SK-N-MC (cell line): ENCODE results near the gene PSMG2.

Source experiments
- DNase-seq: peaks from one replicate; pipeline ENCODE4 v3.0.0-alpha.2; 2011; ENCODE audit warnings: low read depth, low spot score
- H3K27ac ChIP-seq: fragments of 200-600 bp; sonication (generic); 2 replicates; pipeline ENCODE4 v1.5.1; 2016; ENCODE audit warnings: mixed run types
- H3K36me3 ChIP-seq: fragments of 200-600 bp; sonication (generic); 2 replicates; pipeline ENCODE4 v1.6.1; 2017; ENCODE audit warnings: antibody characterized with exemption, low read length, mixed read lengths; ENCODE audit not compliant: insufficient read depth
- H3K4me3 ChIP-seq: fragments of 200-600 bp; sonication (generic); 2 replicates; pipeline ENCODE4 v1.5.1; 2016
- H3K9ac ChIP-seq: fragments of 200-600 bp; sonication (generic); 2 replicates; pipeline ENCODE4 v1.8.0; 2017; ENCODE audit warnings: mixed run types, mixed read lengths; ENCODE audit not compliant: insufficient read length
- H3K9me3 ChIP-seq: fragments of 200-600 bp; sonication (generic); 2 replicates; pipeline ENCODE4 v1.6.1; 2017; ENCODE audit warnings: low read depth, mild to moderate bottlenecking, antibody characterized with exemption, low read length, moderate library complexity, mixed read lengths
- EZH2 ChIP-seq: fragments of 200-600 bp; sonication (generic); IDR thresholded peaks from one replicate; pipeline ENCODE4 v1.6.1; 2017; ENCODE audit warnings: antibody characterized with exemption
- FOXP2 ChIP-seq: optimal IDR thresholded peaks from 2 replicates; pipeline ENCODE3; 2011; ENCODE audit warnings: mild to moderate bottlenecking, moderate library complexity; ENCODE audit not compliant: insufficient read depth; ENCODE audit errors: extremely low read length, control extremely low read depth
- POLR2AphosphoS5 ChIP-seq: IDR thresholded peaks from 2 replicates; pipeline ENCODE4 v1.6.1; 2012; ENCODE audit warnings: mild to moderate bottlenecking, low read depth, low read length, borderline replicate concordance

Gene PSMG2

DNA sequence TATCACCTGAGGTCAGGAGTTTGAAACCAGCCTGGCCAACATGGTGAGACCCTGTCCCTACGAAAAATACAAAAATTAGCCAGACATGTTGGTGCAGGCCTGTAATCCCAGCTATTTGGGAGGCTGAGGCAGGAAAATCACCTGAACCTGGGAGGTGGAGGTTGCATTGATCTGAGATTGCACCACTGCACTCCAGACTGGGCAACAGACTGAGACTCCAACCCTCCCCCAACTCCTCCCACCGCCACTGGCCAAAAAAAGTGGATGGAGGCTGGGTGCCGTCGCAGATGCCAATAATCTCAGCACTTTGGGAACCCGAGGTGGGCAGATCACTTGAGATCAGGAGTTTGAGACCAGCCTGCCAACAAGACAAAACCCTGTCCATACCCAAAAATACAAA is 34.8 kb upstream of the PSMG2 start:
- H3K4me3 ChIP-seq, result no peak overlapping the region
- H3K36me3 ChIP-seq, result peaks cover 7% of the 10 kb centered on the region; the same call in 1 of the 2 replicates
- DNase-seq, result no peak
- H3K27ac ChIP-seq, result no peak overlapping the region
- TF ChIP-seq EZH2 (no peak), FOXP2 (no peak), POLR2AphosphoS5 (no peak)
- H3K9me3 ChIP-seq, result no peaks in the 10 kb centered on the region
- no peak overlapping the region for H3K9ac ChIP-seq

DNA sequence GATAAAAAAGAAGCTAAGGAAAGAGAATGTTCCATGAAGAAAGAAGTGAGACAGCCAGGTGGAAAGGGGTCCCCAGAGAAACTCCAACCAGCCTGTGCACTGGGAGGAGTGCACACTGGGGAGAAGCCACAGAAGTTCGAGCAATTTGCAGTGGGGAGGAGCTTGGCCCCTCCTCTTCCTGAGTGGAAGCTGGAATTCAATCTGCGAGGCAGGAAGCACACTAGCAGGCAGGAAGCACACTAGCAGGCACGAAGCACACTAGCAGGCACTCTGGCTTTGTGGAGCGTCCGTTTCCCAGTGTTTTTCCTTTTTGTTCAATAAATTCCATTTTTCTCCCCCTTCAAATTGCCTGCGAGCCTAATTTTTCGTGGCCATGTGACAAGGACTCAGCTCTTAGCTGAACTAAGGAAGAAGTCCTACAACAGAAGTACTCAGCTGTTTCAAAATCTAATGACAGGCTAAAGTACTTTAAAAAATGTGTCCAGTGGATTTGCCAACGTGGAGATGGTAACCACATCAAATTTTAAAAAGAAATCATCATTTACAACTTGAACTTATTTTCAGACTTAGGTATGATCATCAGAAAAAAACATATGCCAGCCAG is 23.6 kb upstream of the PSMG2 start:
- Histone ChIP-seq H3K27ac (peak overlapping the region; percentile 90), H3K36me3 (peaks cover 27% of the 10 kb centered on the region), H3K9me3 (no peaks in the 10 kb centered on the region), H3K9ac (peak overlapping the region; percentile 61), H3K4me3 (peak overlapping the region; percentile 47; the same call in 1 of the 2 replicates)
- TF ChIP-seq POLR2AphosphoS5 (peak; percentile 80), FOXP2 (no peak)
- no peak for DNase-seq

DNA sequence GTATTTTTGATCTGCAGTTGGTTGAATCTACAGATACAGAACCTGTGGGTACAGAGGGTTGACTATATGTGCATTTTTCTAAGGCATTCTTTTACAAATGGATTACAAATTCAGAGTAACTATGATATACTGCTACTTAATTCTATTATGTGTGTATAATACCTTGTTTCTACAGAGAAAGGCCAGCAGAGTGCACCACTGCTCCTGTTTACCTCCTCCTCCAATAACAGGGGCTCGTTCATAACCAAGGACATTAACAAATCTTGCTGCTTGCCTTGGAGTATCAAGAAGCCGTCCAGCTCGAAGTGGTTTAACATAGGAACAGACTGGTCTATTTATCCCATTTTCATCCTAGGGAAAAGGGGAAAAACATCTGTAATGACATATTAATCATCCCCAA is 16.7 kb upstream of the PSMG2 start:
- DNase-seq, result no peak
- no peak for TF ChIP-seq FOXP2
- TF ChIP-seq EZH2, result no peak
- TF ChIP-seq POLR2AphosphoS5, result no peak
- H3K9ac ChIP-seq, result no peak overlapping the region
- H3K27ac ChIP-seq, result no peak overlapping the region
- H3K4me3 ChIP-seq, result no peak overlapping the region
- H3K9me3 ChIP-seq, result no peaks in the 10 kb centered on the region
- peaks cover 4% of the 10 kb centered on the region for H3K36me3 ChIP-seq

DNA sequence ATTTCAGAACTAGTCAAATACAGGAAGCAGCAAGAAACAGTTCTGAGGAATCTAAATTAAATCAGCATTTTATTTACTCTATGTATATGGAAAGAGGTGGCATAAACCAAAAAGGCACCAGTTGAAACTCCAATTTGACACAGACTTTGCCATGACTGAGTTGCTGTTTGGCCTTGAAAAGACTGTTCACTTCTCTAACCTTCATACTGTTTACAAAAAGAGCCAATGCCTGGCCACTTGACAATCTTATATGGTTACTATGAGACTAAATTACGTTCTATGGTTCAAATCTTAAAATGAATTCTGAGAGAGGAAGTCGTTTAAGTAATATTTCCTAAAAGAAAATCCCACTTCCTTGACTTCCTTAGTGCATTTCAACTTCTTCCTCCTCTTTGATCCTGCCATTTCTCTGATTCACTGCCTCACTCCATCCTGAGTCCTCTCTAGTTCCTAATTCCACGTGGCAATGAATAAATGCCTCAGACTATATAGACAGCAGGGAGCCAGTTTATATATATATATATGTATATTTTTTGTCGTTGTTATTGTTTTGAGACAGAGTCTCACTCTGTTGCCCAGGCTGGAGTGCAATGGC is 13.5 kb upstream of the PSMG2 start:
- no peak for DNase-seq
- Histone ChIP-seq H3K36me3 (peaks cover 4% of the 10 kb centered on the region), H3K9ac (no peak overlapping the region), H3K27ac (peak overlapping the region; percentile 30; the same call in 1 of the 2 replicates), H3K4me3 (no peak overlapping the region), H3K9me3 (no peaks in the 10 kb centered on the region)
- TF ChIP-seq POLR2AphosphoS5, result no peak
- no peak for TF ChIP-seq FOXP2
- TF ChIP-seq EZH2, result no peak

- no peak overlapping the region for H3K9ac ChIP-seq
- H3K9me3 ChIP-seq, result no peaks in the 10 kb centered on the region
- no peak overlapping the region for H3K27ac ChIP-seq
- H3K4me3 ChIP-seq, result no peak overlapping the region
- H3K36me3 ChIP-seq, result peaks cover 6% of the 10 kb centered on the region
- no peak for DNase-seq
- TF ChIP-seq EZH2, result no peak
- TF ChIP-seq POLR2AphosphoS5, result no peak
- TF ChIP-seq FOXP2, result no peak
Measured at GRCh38 chr18:12692206-12692605, 10.6 kb upstream of the PSMG2 start.

- H3K9ac ChIP-seq, result no peak overlapping the region
- no peak overlapping the region for H3K27ac ChIP-seq
- peaks cover 21% of the 10 kb centered on the region for H3K36me3 ChIP-seq
- H3K4me3 ChIP-seq, result no peak overlapping the region
- no peak for DNase-seq
- TF ChIP-seq POLR2AphosphoS5 (no peak), FOXP2 (no peak), EZH2 (no peak)
- H3K9me3 ChIP-seq, result no peaks in the 10 kb centered on the region
Measured at GRCh38 chr18:12694032-12694431, 8.8 kb upstream of the PSMG2 start.

- no peak for DNase-seq
- no peak for TF ChIP-seq EZH2
- no peak for TF ChIP-seq FOXP2
- TF ChIP-seq POLR2AphosphoS5, result no peak
- H3K9me3 ChIP-seq, result no peaks in the 10 kb centered on the region
- peaks cover 37% of the 10 kb centered on the region for H3K36me3 ChIP-seq
- H3K27ac ChIP-seq, result no peak overlapping the region
- no peak overlapping the region for H3K9ac ChIP-seq
- H3K4me3 ChIP-seq, result no peak overlapping the region
Measured at GRCh38 chr18:12699747-12700146, 3.1 kb upstream of the PSMG2 start.

DNA sequence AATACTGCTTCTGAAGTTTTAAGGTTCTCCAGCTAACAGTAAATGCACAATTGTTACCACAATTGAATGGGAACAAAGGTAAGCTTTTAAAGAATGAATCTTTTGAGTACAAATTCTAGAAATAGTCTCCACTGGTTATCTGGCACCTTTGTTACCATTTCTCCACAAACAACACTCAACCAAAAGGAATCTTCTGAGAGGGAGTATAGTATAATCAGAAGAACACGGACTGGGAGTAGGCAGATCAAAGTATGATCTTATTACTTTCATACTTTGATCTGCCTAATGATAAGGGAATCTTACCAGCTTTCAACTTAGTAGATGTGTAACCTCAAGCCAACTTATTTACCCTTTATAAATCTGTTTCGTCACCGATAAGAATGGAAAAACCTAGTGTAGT is 1.7 kb upstream of the PSMG2 start:
- H3K9ac ChIP-seq, result peak overlapping the region; percentile 98
- H3K4me3 ChIP-seq, result peak overlapping the region; percentile 82
- H3K27ac ChIP-seq, result no peak overlapping the region

More for the DNA sequence above, 1.7 kb upstream of the PSMG2 start:
- Histone ChIP-seq H3K9me3 (no peaks in the 10 kb centered on the region), H3K36me3 (peaks cover 46% of the 10 kb centered on the region)
- DNase-seq, result no peak
- TF ChIP-seq FOXP2 (no peak), EZH2 (no peak), POLR2AphosphoS5 (no peak)
